Cerebellar nuclear complex (tissue), 1 donor: ENCODE results near the gene OR5H6.
"Not testable (repeated sequence)": the region's sequence is repeated elsewhere in the genome, so short reads cannot be mapped to it uniquely, and the experiment has no call there.

Source experiments
- DNase-seq, 2 experiments: peaks; one replicate each; lab custom pipeline; 2025; lab: John Stamatoyannopoulos, UW

Gene OR5H6

DNA sequence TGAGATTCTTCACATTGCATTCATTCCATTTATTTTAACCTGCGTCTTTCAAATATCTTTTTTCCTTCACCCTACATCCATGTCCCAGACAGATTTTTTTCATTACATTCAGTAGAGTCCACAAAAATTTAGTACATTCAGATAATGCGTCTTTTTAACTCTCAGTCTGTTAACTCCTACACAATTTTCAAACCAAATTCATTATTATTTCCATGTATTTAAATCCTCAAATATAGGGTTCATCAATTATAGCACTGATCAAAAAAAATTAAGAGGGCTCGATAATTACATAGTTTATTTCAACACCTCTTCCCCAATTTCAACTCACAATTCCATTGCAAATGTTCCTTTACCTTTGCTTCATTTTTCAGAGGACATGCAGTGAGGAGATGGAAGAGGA, at the start of gene OR5H6:
Gene OR5H6 (plus strand): TSS at position 301 of the 400 bp plus-strand sequence. CDS start 89 bp downstream, at position 390.
- no peak for DNase-seq

DNA sequence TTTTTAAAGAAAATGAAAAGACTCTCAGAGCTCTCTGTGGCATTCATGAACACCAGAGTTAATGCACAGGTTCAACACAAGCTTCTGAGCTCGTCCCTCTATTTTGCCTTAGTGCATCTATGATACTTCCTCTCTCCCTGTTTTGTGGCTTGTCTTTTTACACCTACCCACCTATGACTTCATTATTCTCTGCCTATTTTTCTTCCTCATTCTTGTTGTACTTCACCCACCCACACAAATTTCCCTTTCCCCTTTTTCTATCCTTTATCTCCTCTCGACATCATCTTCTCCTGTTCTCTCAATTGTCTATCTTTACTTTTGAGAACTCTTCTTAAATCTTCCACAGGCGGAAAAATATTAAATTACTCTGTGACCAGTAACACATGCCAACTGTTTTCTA, 49.0 kb upstream of the OR5H6 start:
- DNase-seq = no peak

GRCh38 chr3:98223907-98224672, 40.0 kb upstream of the OR5H6 start:
- DNase-seq = no peak

DNA sequence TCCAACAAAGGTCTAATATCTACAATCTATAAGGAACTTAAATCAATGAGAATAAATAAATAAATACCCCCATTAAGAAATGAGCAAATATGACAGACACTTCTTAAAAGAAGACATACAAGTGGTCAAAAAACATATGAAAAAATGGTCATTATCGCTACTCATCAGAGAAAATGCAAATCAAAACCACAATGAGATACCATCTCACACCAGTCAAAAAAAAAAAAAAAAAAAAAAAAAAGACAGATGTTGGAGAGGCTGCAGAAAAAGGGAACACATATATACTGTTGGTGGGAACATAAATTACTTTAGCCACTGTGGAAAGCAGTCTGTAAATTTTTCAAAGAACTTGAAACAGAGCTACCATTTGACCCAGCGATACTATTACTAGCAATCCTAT, 31.6 kb upstream of the OR5H6 start:
- no peak for DNase-seq

DNA sequence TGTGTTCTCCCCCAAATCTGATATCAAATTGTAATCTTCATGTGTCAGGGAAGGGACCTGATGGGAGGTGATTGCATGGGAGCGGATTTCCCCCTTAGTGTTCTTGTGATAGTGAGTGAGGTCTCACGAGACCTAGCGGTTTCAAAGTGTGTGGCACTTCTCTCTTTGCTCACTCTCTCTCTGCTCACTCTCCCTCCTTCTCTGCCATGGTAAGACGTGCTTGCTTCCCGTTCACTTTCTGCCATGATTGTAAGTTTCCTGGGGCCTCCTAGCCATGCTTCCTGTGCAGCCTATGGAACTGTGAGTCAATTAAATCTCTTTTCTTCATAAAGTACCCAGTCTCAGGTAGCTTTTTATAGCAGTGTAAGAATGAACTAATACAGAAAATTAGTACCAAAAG, 30.6 kb upstream of the OR5H6 start:
- no peak for DNase-seq

GRCh38 chr3:98240131-98240530, 23.9 kb upstream of the OR5H6 start:
- no peak for DNase-seq

- no peak for DNase-seq
These were observed 21.9 kb upstream of the OR5H6 start for GRCh38 chr3:98242155-98242554.

DNA sequence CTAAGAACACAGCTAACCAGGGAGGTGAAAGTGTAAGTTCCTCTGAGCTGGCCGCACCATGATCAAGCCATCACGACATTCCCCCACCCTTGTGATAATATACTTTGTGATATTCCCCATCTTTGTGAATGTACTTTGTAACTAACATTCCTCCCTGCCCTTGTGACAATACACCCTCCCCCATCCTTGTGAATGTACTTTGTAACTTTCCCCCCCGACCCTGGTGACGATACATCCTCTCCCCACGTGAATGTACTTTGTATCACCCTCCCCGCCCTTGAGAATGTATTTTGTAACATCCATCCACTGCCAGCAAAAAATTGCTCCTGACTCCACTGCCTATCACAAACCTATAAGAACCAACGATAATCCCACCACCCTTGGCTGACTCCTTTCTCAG, 20.2 kb upstream of the OR5H6 start:
- DNase-seq = no peak

GRCh38 chr3:98246142-98246541, 17.9 kb upstream of the OR5H6 start:
- no peak for DNase-seq

DNA sequence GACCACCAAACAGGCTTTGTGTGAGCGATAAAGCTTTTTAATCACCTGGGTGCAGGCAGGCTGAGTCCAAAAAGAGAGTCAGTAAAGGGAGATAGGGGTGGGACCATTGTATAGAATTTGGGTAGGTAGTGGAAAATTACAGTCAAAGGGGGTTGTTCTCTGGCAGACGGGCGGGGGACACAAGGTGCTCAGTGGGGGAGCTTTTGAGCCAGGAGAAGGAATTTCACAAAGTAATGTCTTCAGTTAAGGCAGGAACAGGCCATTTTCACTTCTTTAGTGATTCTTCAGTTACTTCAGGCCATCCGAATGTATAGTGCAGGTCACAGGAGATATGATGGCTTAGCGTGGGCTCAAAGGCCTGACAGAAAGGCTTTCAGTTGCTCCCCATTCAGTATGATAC, 8.0 kb upstream of the OR5H6 start:
- DNase-seq = not testable (repeated sequence)

GRCh38 chr3:98259707-98260106, 4.3 kb upstream of the OR5H6 start:
- no peak for DNase-seq

- DNase-seq = no peak
These were observed 2.0 kb upstream of the OR5H6 start for GRCh38 chr3:98262046-98262445.

DNA sequence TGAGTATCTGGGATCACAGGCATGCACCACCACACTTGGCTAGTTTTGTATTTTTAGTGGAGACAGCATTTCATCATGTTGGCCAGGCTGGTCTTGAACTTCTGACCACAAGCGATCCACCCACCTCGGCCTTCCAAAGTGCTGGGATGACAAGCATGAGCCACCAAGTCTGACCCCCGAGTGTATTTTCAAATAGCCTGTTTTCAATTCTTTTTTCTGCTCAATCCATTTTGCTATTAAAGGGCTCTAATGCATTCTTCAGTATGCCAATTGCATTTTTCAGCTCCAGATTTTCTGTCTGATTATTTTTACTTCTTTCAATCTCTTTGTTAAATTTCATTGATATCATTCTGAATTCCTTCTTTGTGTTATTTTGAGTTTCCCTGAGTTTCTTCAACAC, 5.8 kb downstream of the OR5H6 start:
- DNase-seq = no peak

DNA sequence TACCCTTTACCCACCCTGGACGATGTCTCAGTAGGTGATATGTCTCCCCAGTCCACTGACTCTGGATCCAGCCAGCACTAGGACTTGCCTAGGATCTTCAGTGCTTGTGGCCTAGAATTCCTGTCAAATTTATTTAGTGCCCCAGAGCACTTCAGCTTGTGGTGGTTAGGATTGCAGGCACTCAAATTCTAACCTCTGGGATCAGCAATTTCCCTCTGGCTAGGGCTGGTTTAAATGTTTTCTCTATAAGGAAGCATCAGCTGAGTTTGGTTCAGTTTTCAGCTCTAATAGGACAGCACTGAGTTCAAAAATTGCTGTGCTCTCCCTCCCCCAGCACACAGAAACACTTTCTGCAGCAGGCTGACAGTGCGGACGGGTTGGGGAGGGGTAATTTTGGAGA, 8.1 kb downstream of the OR5H6 start:
- no peak for DNase-seq

- DNase-seq = no peak
These were observed 10.9 kb downstream of the OR5H6 start for GRCh38 chr3:98274914-98275313.

GRCh38 chr3:98282205-98282604, 18.2 kb downstream of the OR5H6 start, which contains the start of gene OR5H2:
OR5H2 (plus strand) TSS chr3:98282505; CDS start chr3:98282903, 398 bp downstream.
- DNase-seq = no peak

DNA sequence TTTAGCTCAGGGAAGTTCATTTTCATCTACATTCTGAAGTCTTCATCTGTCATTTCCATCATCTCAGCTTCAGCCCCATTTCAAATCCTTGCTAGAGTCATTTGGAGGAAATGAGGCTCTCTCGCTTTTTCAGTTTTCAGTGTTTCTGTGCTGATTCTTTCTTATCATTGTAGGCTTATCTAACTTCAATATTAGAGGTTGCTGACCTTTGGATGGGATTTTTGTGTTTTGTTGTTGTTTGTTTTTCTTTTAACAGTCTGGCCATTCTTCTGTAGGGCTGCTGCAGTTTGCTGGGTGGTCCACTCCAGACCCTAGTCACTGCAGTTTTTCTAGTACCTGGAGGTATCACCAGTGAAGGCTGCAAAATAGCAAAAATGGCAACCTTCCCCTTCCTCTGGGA, 26.9 kb downstream of the OR5H6 start:
- DNase-seq = no peak

- DNase-seq = no peak
These were observed 27.4 kb downstream of the OR5H6 start for GRCh38 chr3:98291332-98291957.
